Muscle of leg (tissue), 11 donors: ENCODE data around the gene HGF. TPM values are rescaled to one million over a fixed set of nuclear protein-coding genes. Genes with fewer than 3 reads are reported as not detected.

Source experiments
- DNase-seq: peaks from one replicate; pipeline ENCODE4 v3.0.0; 2013
- H3K27ac ChIP-seq: one replicate; pipeline ENCODE4 v1.5.1; 2013; ENCODE audit warnings: mild to moderate bottlenecking, low read length, control low read depth
- H3K27me3 ChIP-seq: one replicate; pipeline ENCODE4 v1.6.1; 2013; ENCODE audit warnings: low read length; ENCODE audit not compliant: control insufficient read depth, insufficient read depth
- H3K36me3 ChIP-seq: one replicate; pipeline ENCODE4 v1.6.1; 2013; ENCODE audit warnings: low read length; ENCODE audit not compliant: control insufficient read depth, insufficient read depth
- H3K4me1 ChIP-seq: one replicate; pipeline ENCODE4 v1.6.1; 2013; ENCODE audit warnings: low read length; ENCODE audit not compliant: control insufficient read depth, insufficient read depth
- H3K4me3 ChIP-seq: one replicate; pipeline ENCODE4 v1.5.1; 2013; ENCODE audit warnings: low read length, control low read depth
- H3K9me3 ChIP-seq: replicated peaks from 2 replicates; pipeline ENCODE4 v1.6.1; 2013; ENCODE audit warnings: low read depth, low read length; ENCODE audit not compliant: control insufficient read depth
- WGBS: methylation state at CpG from one replicate; pipeline ENCODE4 v1.1.5; 2013; ENCODE audit warnings: missing lambda C conversion rate; ENCODE audit not compliant: insufficient coverage; 5-methylcytosine and 5-hydroxymethylcytosine counted together
- polyA plus RNA-seq, 8 donors: library from polyadenylated mRNA; unstranded; fragments of 120-200 nt; gene quantifications; one replicate each; pipeline versions ENCODE4 v1.2.1 to v1.2.3, GENCODE V29; 2013; ENCODE audit warnings: inconsistent platforms in 1 of 8, low replicate concordance in 1 of 8; ENCODE audit not compliant: insufficient read length in 8 of 8, insufficient read depth in 1 of 8
- total RNA-seq: library from RNA; stranded (reverse); fragments of 120-200 nt; gene quantifications from one replicate; pipeline ENCODE4 v1.2.4, GENCODE V29; 2013

Gene HGF
- total and polyA plus RNA-seq, 9 donors: 2.8 to 7.5 (median 5.2) TPM

GRCh38 chr7:81801532-81801931 is 31.7 kb upstream of the HGF start:
- Histone ChIP-seq H3K36me3 (no peaks in the 10 kb centered on the region), H3K4me1 (no peaks in the 10 kb centered on the region), H3K27me3 (no peaks in the 10 kb centered on the region), H3K4me3 (no peak overlapping the region), H3K9me3 (no peaks in the 10 kb centered on the region), H3K27ac (no peak overlapping the region)
- 79% methylated on average over 3 of the region's 5 CpGs for WGBS
- DNase-seq: no peak

GRCh38 chr7:81791568-81792518 is 22.0 kb upstream of the HGF start:
- Histone ChIP-seq H3K9me3 (no peaks in the 10 kb centered on the region), H3K4me3 (no peak overlapping the region), H3K27ac (no peak overlapping the region), H3K27me3 (no peaks in the 10 kb centered on the region), H3K36me3 (no peaks in the 10 kb centered on the region), H3K4me1 (no peaks in the 10 kb centered on the region)
- WGBS: 100% methylated on average over 2 of the region's 12 CpGs
- DNase-seq: no peak

GRCh38 chr7:81790686-81791085 is 20.8 kb upstream of the HGF start:
- Histone ChIP-seq H3K4me1 (no peaks in the 10 kb centered on the region), H3K27ac (no peak overlapping the region), H3K36me3 (no peaks in the 10 kb centered on the region), H3K27me3 (no peaks in the 10 kb centered on the region), H3K9me3 (no peaks in the 10 kb centered on the region), H3K4me3 (no peak overlapping the region)
- DNase-seq: no peak
- WGBS: 44% methylated on average over 1 of the region's 1 CpG

- H3K27ac ChIP-seq: no peak overlapping the region
- no peaks in the 10 kb centered on the region for H3K27me3 ChIP-seq
- no peak for DNase-seq
- WGBS: no CpG with 5 or more reads among the region's 2 CpGs
- H3K9me3 ChIP-seq: no peaks in the 10 kb centered on the region
- no peaks in the 10 kb centered on the region for H3K4me1 ChIP-seq
- no peak overlapping the region for H3K4me3 ChIP-seq
- H3K36me3 ChIP-seq: no peaks in the 10 kb centered on the region
Observed at GRCh38 chr7:81790120-81790500, 20.3 kb upstream of the HGF start.

- no peaks in the 10 kb centered on the region for H3K9me3 ChIP-seq
- no peak overlapping the region for H3K4me3 ChIP-seq
- WGBS: no CpG with 5 or more reads among the region's 1 CpG
- no peak for DNase-seq
- H3K27me3 ChIP-seq: no peaks in the 10 kb centered on the region
- no peak overlapping the region for H3K27ac ChIP-seq
- no peaks in the 10 kb centered on the region for H3K36me3 ChIP-seq
- H3K4me1 ChIP-seq: no peaks in the 10 kb centered on the region
Observed at GRCh38 chr7:81789406-81790119, 19.7 kb upstream of the HGF start.

- Histone ChIP-seq H3K9me3 (no peaks in the 10 kb centered on the region), H3K36me3 (no peaks in the 10 kb centered on the region), H3K4me3 (no peak overlapping the region), H3K4me1 (no peaks in the 10 kb centered on the region), H3K27ac (no peak overlapping the region), H3K27me3 (no peaks in the 10 kb centered on the region)
- no peak for DNase-seq
- 82% methylated on average over 3 of the region's 8 CpGs for WGBS
Observed at GRCh38 chr7:81788246-81788645, 18.4 kb upstream of the HGF start.

GRCh38 chr7:81783818-81784217 is 14.0 kb upstream of the HGF start:
- Histone ChIP-seq H3K9me3 (no peaks in the 10 kb centered on the region), H3K4me3 (no peak overlapping the region), H3K27ac (no peak overlapping the region), H3K4me1 (no peaks in the 10 kb centered on the region), H3K27me3 (no peaks in the 10 kb centered on the region), H3K36me3 (no peaks in the 10 kb centered on the region)
- no peak for DNase-seq

- Histone ChIP-seq H3K36me3 (no peaks in the 10 kb centered on the region), H3K9me3 (no peaks in the 10 kb centered on the region), H3K27me3 (no peaks in the 10 kb centered on the region), H3K27ac (no peak overlapping the region), H3K4me1 (no peaks in the 10 kb centered on the region), H3K4me3 (no peak overlapping the region)
- DNase-seq: no peak
- WGBS: no CpG with 5 or more reads among the region's 2 CpGs
Observed at GRCh38 chr7:81780914-81781693, 11.3 kb upstream of the HGF start.

- Histone ChIP-seq H3K4me3 (no peak overlapping the region), H3K9me3 (no peaks in the 10 kb centered on the region), H3K27me3 (no peaks in the 10 kb centered on the region), H3K36me3 (no peaks in the 10 kb centered on the region), H3K4me1 (no peaks in the 10 kb centered on the region), H3K27ac (no peak overlapping the region)
- no peak for DNase-seq
- no CpG with 5 or more reads among the region's 4 CpGs for WGBS
Observed at GRCh38 chr7:81779706-81780105, 9.9 kb upstream of the HGF start.

- Histone ChIP-seq H3K4me1 (no peaks in the 10 kb centered on the region), H3K27ac (no peak overlapping the region), H3K4me3 (no peak overlapping the region), H3K27me3 (no peaks in the 10 kb centered on the region), H3K36me3 (no peaks in the 10 kb centered on the region), H3K9me3 (no peaks in the 10 kb centered on the region)
- no peak for DNase-seq
Observed at GRCh38 chr7:81777697-81778096, 7.8 kb upstream of the HGF start.
